SU-DHL-6 (cell line): ENCODE data around the gene PADI3.

Experiments
- EZH2phosphoT487 ChIP-seq: fragments of 200-600 bp; sonication (generic), shearing (Covaris generic); conservative IDR thresholded peaks from 2 replicates; pipeline ENCODE4 v1.6.1; 2018; ENCODE audit warnings: mild to moderate bottlenecking, antibody characterized with exemption, low read length, moderate library complexity, mixed read lengths
- TF ChIP-seq, protein P1 (sequence below): fragments of 200-600 bp; sonication (generic); IDR thresholded peaks from one replicate; pipeline ENCODE4 v1.5.1; 2017; ENCODE audit warnings: antibody characterized with exemption, mild to moderate bottlenecking, low read length, moderate library complexity; ENCODE audit not compliant: insufficient read depth, poor library complexity, severe bottlenecking

DNA sequence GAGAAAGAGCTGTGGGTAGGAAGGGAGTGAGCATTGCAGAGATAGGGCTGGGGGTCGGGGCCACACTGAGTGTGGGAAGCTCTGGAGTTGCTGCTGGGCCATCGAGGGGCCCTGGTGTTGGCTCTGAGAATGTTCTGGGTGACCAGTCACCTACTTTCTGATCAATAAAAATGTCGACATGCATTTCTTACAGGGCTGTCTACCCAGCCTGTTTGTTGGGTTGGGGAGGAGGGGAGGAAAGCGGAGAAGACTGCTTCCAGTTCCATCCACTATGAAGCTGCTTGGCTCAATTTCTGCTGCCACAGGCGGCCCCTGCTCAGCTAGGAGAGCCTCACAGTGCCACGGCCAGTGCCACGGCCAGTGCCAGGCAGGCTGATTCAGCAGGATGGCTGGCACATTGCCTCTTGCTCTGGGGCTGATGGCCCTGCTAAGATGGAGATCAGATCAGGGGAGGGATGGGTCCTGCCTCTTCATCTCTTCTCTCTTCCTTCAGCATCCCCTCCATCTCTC is 3.0 kb upstream of the PADI3 start:
- TF ChIP-seq, protein P1, sequence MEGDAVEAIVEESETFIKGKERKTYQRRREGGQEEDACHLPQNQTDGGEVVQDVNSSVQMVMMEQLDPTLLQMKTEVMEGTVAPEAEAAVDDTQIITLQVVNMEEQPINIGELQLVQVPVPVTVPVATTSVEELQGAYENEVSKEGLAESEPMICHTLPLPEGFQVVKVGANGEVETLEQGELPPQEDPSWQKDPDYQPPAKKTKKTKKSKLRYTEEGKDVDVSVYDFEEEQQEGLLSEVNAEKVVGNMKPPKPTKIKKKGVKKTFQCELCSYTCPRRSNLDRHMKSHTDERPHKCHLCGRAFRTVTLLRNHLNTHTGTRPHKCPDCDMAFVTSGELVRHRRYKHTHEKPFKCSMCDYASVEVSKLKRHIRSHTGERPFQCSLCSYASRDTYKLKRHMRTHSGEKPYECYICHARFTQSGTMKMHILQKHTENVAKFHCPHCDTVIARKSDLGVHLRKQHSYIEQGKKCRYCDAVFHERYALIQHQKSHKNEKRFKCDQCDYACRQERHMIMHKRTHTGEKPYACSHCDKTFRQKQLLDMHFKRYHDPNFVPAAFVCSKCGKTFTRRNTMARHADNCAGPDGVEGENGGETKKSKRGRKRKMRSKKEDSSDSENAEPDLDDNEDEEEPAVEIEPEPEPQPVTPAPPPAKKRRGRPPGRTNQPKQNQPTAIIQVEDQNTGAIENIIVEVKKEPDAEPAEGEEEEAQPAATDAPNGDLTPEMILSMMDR = no peak
- no peak for TF ChIP-seq EZH2phosphoT487
